ENCODE results near the gene TTLL12.

Gene TTLL12

GRCh38 chr22:43129426-43130425 is 57.2 kb downstream of the TTLL12 start:
- Histone ChIP-seq H3K9ac (no peak overlapping the region), H3K27ac (peak overlapping the region; percentile 12; the same call in 1 of the 2 replicates), H3K79me2 (ENCODE audit: insufficient read depth, low read depth) (no peaks in the 10 kb centered on the region), H3K4me3 (IDR thresholded peaks at IDR 0.05; ENCODE audit: insufficient read depth, low read depth, low read length) (no peak overlapping the region), H3K27me3 (ENCODE audit: insufficient read depth, low read depth) (no peaks in the 10 kb centered on the region), H3K4me1 (ENCODE audit: low read depth, poor library complexity, severe bottlenecking) (peaks cover 41% of the 10 kb centered on the region), H3K4me2 (peak overlapping the region; percentile 77), H4K20me1 (ENCODE audit: insufficient read depth) (no peaks in the 10 kb centered on the region), H2AFZ (ENCODE audit: low read depth) (no peak overlapping the region), H3K36me3 (ENCODE audit: insufficient read depth) (no peaks in the 10 kb centered on the region)
- TF ChIP-seq, protein P1, sequence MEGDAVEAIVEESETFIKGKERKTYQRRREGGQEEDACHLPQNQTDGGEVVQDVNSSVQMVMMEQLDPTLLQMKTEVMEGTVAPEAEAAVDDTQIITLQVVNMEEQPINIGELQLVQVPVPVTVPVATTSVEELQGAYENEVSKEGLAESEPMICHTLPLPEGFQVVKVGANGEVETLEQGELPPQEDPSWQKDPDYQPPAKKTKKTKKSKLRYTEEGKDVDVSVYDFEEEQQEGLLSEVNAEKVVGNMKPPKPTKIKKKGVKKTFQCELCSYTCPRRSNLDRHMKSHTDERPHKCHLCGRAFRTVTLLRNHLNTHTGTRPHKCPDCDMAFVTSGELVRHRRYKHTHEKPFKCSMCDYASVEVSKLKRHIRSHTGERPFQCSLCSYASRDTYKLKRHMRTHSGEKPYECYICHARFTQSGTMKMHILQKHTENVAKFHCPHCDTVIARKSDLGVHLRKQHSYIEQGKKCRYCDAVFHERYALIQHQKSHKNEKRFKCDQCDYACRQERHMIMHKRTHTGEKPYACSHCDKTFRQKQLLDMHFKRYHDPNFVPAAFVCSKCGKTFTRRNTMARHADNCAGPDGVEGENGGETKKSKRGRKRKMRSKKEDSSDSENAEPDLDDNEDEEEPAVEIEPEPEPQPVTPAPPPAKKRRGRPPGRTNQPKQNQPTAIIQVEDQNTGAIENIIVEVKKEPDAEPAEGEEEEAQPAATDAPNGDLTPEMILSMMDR (conservative IDR thresholded peaks at IDR 0.05; ENCODE audit: low read depth, low read length) = no peak

GRCh38 chr22:43128928-43129424 is 58.0 kb downstream of the TTLL12 start:
- H3K36me3 ChIP-seq (ENCODE audit: insufficient read depth) = no peaks in the 10 kb centered on the region
- H4K20me1 ChIP-seq (ENCODE audit: insufficient read depth) = no peaks in the 10 kb centered on the region
- peak overlapping the region; percentile 12; the same call in 1 of the 2 replicates for H3K27ac ChIP-seq
- H3K9ac ChIP-seq = no peak overlapping the region
- peaks cover 41% of the 10 kb centered on the region for H3K4me1 ChIP-seq (ENCODE audit: low read depth, poor library complexity, severe bottlenecking)
- H3K27me3 ChIP-seq (ENCODE audit: insufficient read depth, low read depth) = no peaks in the 10 kb centered on the region
- no peak overlapping the region for H2AFZ ChIP-seq (ENCODE audit: low read depth)
- TF ChIP-seq, protein P1 (conservative IDR thresholded peaks at IDR 0.05; ENCODE audit: low read depth, low read length) = no peak
- no peak overlapping the region for H3K4me3 ChIP-seq (IDR thresholded peaks at IDR 0.05; ENCODE audit: insufficient read depth, low read depth, low read length)
- H3K79me2 ChIP-seq (ENCODE audit: insufficient read depth, low read depth) = no peaks in the 10 kb centered on the region
- peak overlapping the region; percentile 77 for H3K4me2 ChIP-seq

DNA sequence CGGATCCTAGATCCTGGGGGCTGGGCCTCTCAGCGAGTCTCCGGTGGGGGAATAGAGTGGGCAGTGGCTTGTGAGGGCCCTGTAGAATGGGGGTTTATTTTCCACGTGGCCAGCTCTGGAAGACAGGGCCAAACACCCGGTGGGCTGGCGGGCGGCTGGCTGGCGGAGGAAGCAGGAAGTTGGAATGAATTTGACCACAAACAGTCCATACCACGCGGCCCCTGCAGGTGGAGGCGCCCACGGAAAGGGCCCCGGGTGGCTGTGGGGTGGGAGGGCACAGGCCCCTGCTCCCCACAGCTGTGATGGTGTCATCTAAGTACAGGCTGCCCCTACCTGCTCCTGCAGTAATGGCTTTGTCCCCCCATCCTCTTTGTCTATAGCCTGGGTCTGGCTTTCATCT is 58.8 kb downstream of the TTLL12 start:
- Histone ChIP-seq H2AFZ (ENCODE audit: low read depth) (no peak overlapping the region), H3K27ac (no peak overlapping the region), H3K27me3 (ENCODE audit: insufficient read depth, low read depth) (no peaks in the 10 kb centered on the region), H3K4me2 (peak overlapping the region; percentile 77; the same call in 1 of the 2 replicates), H3K4me1 (ENCODE audit: low read depth, poor library complexity, severe bottlenecking) (peaks cover 41% of the 10 kb centered on the region), H3K79me2 (ENCODE audit: insufficient read depth, low read depth) (no peaks in the 10 kb centered on the region), H3K36me3 (ENCODE audit: insufficient read depth) (no peaks in the 10 kb centered on the region), H3K9ac (no peak overlapping the region), H4K20me1 (ENCODE audit: insufficient read depth) (no peaks in the 10 kb centered on the region), H3K4me3 (IDR thresholded peaks at IDR 0.05; ENCODE audit: insufficient read depth, low read depth, low read length) (no peak overlapping the region)
- TF ChIP-seq, protein P1 (conservative IDR thresholded peaks at IDR 0.05; ENCODE audit: low read depth, low read length) = no peak

GRCh38 chr22:43127166-43127908 is 59.6 kb downstream of the TTLL12 start:
- Histone ChIP-seq H3K79me2 (ENCODE audit: insufficient read depth, low read depth) (no peaks in the 10 kb centered on the region), H3K27me3 (ENCODE audit: insufficient read depth, low read depth) (no peaks in the 10 kb centered on the region), H2AFZ (ENCODE audit: low read depth) (no peak overlapping the region), H3K4me1 (ENCODE audit: low read depth, poor library complexity, severe bottlenecking) (peaks cover 41% of the 10 kb centered on the region), H3K36me3 (ENCODE audit: insufficient read depth) (no peaks in the 10 kb centered on the region), H3K27ac (no peak overlapping the region), H4K20me1 (ENCODE audit: insufficient read depth) (no peaks in the 10 kb centered on the region), H3K9ac (no peak overlapping the region), H3K4me3 (IDR thresholded peaks at IDR 0.05; ENCODE audit: insufficient read depth, low read depth, low read length) (no peak overlapping the region), H3K4me2 (no peak overlapping the region)
- TF ChIP-seq, protein P1 (conservative IDR thresholded peaks at IDR 0.05; ENCODE audit: low read depth, low read length) = no peak

Measured in KMS-11 (cell line).